ENCODE data around the gene PER2. TPM values are rescaled to one million over a fixed set of nuclear protein-coding genes. Genes with fewer than 3 reads are reported as not detected.

The PER2 gene
- total RNA-seq, 1 experiment from 2014 or later, result 6.6 TPM

- no peak for TF ChIP-seq ERG (CRISPR knock-in tag; IDR thresholded peaks at IDR 0.05)
- TF ChIP-seq CREM (CRISPR knock-in tag; IDR thresholded peaks at IDR 0.05), result no peak
- TF ChIP-seq FOXK1 (CRISPR knock-in tag; IDR thresholded peaks at IDR 0.05), result no peak
Observed at GRCh38 chr2:238247002-238247822, 41.2 kb downstream of the PER2 start (continued).

- Mint-ChIP-seq H3K36me3 (peaks cover 5% of the 10 kb centered on the region; the same call in 1 of the 2 replicates), H3K9me3 (no peaks in the 10 kb centered on the region), H3K4me3 (no peak overlapping the region), H3K4me1 (peaks cover 16% of the 10 kb centered on the region), H3K27me3 (ENCODE audit: low read depth) (peaks cover 15% of the 10 kb centered on the region), H3K27ac (no peak overlapping the region)
- ATAC-seq (no peak), DNase-seq (ENCODE audit: low spot score) (no peak)
- ChIA-PET CTCF (interaction anchor here (0.7 to 2.4 kb wide), 7 partner anchors 11 to 42 kb away, joined by 3 to 28 read pairs (median 5); no protein-coding TSS in a partner anchor), POLR2A (no interaction called here)
- TF ChIP-seq TCF7 (CRISPR knock-in tag; IDR thresholded peaks at IDR 0.05; ENCODE audit: low read depth) (no peak), PRRX2 (CRISPR knock-in tag; IDR thresholded peaks at IDR 0.05) (no peak), ESRRA (CRISPR knock-in tag; IDR thresholded peaks at IDR 0.05; ENCODE audit: borderline replicate concordance) (no peak), ATF2 (CRISPR knock-in tag; IDR thresholded peaks at IDR 0.05; ENCODE audit: borderline replicate concordance, low read depth) (no peak)
Observed at GRCh38 chr2:238244151-238244550, 44.3 kb downstream of the PER2 start.

- DNase-seq (ENCODE audit: low spot score) (no peak), ATAC-seq (no peak)
- Mint-ChIP-seq H3K27me3 (ENCODE audit: low read depth) (peaks cover 17% of the 10 kb centered on the region), H3K27ac (no peak overlapping the region), H3K9me3 (no peaks in the 10 kb centered on the region), H3K4me1 (peaks cover 16% of the 10 kb centered on the region), H3K36me3 (peaks cover 5% of the 10 kb centered on the region; the same call in 1 of the 2 replicates), H3K4me3 (no peak overlapping the region)
- CTCF ChIA-PET, result interaction anchor here (0.8 to 2.4 kb wide), 6 partner anchors 12 to 41 kb away, joined by 3 to 28 read pairs (median 6); no protein-coding TSS in a partner anchor
- POLR2A ChIA-PET, result no interaction called here
- no peak for TF ChIP-seq GRHL2 (CRISPR knock-in tag; IDR thresholded peaks at IDR 0.05; ENCODE audit: insufficient replicate concordance, severe bottlenecking)
- no peak for TF ChIP-seq ZSCAN18 (CRISPR knock-in tag; IDR thresholded peaks at IDR 0.05)
- no peak for TF ChIP-seq JAZF1 (CRISPR knock-in tag; IDR thresholded peaks at IDR 0.05)
- TF ChIP-seq SMAD4 (CRISPR knock-in tag; IDR thresholded peaks at IDR 0.05), result no peak
Observed at GRCh38 chr2:238243496-238244076, 44.8 kb downstream of the PER2 start.

GRCh38 chr2:238242731-238243495, 45.5 kb downstream of the PER2 start:
- peaks cover 9% of the 10 kb centered on the region for H3K36me3 Mint-ChIP-seq
- H3K9me3 Mint-ChIP-seq, result no peaks in the 10 kb centered on the region
- H3K4me3 Mint-ChIP-seq, result no peak overlapping the region
- ChIA-PET POLR2A (no interaction called here), CTCF (interaction anchor here (0.8 to 2.4 kb wide), 6 partner anchors 12 to 41 kb away, joined by 3 to 28 read pairs (median 6); no protein-coding TSS in a partner anchor)
- no peak for ATAC-seq
- peaks cover 23% of the 10 kb centered on the region for H3K27me3 Mint-ChIP-seq (ENCODE audit: low read depth)
- no peak for DNase-seq (ENCODE audit: low spot score)
- H3K27ac Mint-ChIP-seq, result no peak overlapping the region
- peaks cover 16% of the 10 kb centered on the region for H3K4me1 Mint-ChIP-seq
- TF ChIP-seq ZNF671 (CRISPR knock-in tag; IDR thresholded peaks at IDR 0.05) (no peak), NR3C1 (CRISPR knock-in tag; conservative IDR thresholded peaks at IDR 0.05; ENCODE audit: low read depth) (no peak), ELF4 (CRISPR knock-in tag; IDR thresholded peaks at IDR 0.05; ENCODE audit: low read depth) (no peak), SOX15 (CRISPR knock-in tag; IDR thresholded peaks at IDR 0.05) (no peak), E2F4 (CRISPR knock-in tag; IDR thresholded peaks at IDR 0.05; ENCODE audit: borderline replicate concordance, low read depth) (no peak), ZMAT4 (CRISPR knock-in tag; IDR thresholded peaks at IDR 0.05) (no peak), SMAD4 (CRISPR knock-in tag; IDR thresholded peaks at IDR 0.05) (no peak), FOXP4 (CRISPR knock-in tag; IDR thresholded peaks at IDR 0.05) (no peak)
